ENCODE measurements around the gene RPL37A.
A peak's percentile ranks its signal among the peaks of the same experiment; 100 is the strongest.

RPL37A gene

GRCh38 chr2:216498379-216499352 lies at the start of gene RPL37A:
Gene RPL37A (plus strand): TSS chr2:216498844. CDS start chr2:216498875, 31 bp downstream.
- peak; percentile 91 for DNase-seq

- DNase-seq = no peak
Measured at GRCh38 chr2:216450346-216450745, 48.3 kb upstream of the RPL37A start.

- no peak for DNase-seq
Measured at GRCh38 chr2:216450784-216451183, 47.9 kb upstream of the RPL37A start.

GRCh38 chr2:216453955-216454614 lies 44.6 kb upstream of the RPL37A start:
- DNase-seq = no peak

- DNase-seq = no peak
Measured at GRCh38 chr2:216463148-216463547, 35.5 kb upstream of the RPL37A start.

GRCh38 chr2:216464104-216464720 lies 34.4 kb upstream of the RPL37A start:
- DNase-seq = no peak

- no peak for DNase-seq
Measured at GRCh38 chr2:216465579-216466195, 33.0 kb upstream of the RPL37A start.

- DNase-seq = no peak
Measured at GRCh38 chr2:216467845-216468244, 30.8 kb upstream of the RPL37A start.

GRCh38 chr2:216469661-216470060 lies 29.0 kb upstream of the RPL37A start:
- DNase-seq = no peak

- DNase-seq = no peak
Measured at GRCh38 chr2:216473187-216473586, 25.5 kb upstream of the RPL37A start.

- DNase-seq = peak; percentile 44
Measured at GRCh38 chr2:216474925-216475670, 23.5 kb upstream of the RPL37A start.

GRCh38 chr2:216475767-216476166 lies 22.9 kb upstream of the RPL37A start:
- DNase-seq = no peak

GRCh38 chr2:216477283-216478035 lies 21.2 kb upstream of the RPL37A start:
- no peak for DNase-seq

GRCh38 chr2:216478151-216478550 lies 20.5 kb upstream of the RPL37A start:
- DNase-seq = peak; percentile 30

GRCh38 chr2:216478791-216479190 lies 19.9 kb upstream of the RPL37A start:
- no peak for DNase-seq

GRCh38 chr2:216480221-216480620 lies 18.4 kb upstream of the RPL37A start:
- DNase-seq = no peak

- no peak for DNase-seq
Measured at GRCh38 chr2:216482640-216483039, 16.0 kb upstream of the RPL37A start.

- no peak for DNase-seq
Measured at GRCh38 chr2:216485237-216485636, 13.4 kb upstream of the RPL37A start.

GRCh38 chr2:216485745-216486144 lies 12.9 kb upstream of the RPL37A start:
- DNase-seq = no peak

- no peak for DNase-seq
Measured at GRCh38 chr2:216486271-216486670, 12.4 kb upstream of the RPL37A start.

- no peak for DNase-seq
Measured at GRCh38 chr2:216486708-216487107, 11.9 kb upstream of the RPL37A start.

- DNase-seq = no peak
Measured at GRCh38 chr2:216490061-216490460, 8.6 kb upstream of the RPL37A start.

All from stimulated activated CD8-positive, alpha-beta memory T cell treated with anti-CD3 and anti-CD28 coated beads, Interleukin-4, amount 100 ng/mL, for 48 hours (primary cell).